G401.6 (cell line): Measurements from ENCODE around the gene RIPK4.

Source experiments
- FAIRE-seq: peaks from 2 replicates; lab custom pipeline; 2012; peaks lifted over from hg19 to GRCh38; lab: Jason Lieb, UNC

RIPK4 gene

DNA sequence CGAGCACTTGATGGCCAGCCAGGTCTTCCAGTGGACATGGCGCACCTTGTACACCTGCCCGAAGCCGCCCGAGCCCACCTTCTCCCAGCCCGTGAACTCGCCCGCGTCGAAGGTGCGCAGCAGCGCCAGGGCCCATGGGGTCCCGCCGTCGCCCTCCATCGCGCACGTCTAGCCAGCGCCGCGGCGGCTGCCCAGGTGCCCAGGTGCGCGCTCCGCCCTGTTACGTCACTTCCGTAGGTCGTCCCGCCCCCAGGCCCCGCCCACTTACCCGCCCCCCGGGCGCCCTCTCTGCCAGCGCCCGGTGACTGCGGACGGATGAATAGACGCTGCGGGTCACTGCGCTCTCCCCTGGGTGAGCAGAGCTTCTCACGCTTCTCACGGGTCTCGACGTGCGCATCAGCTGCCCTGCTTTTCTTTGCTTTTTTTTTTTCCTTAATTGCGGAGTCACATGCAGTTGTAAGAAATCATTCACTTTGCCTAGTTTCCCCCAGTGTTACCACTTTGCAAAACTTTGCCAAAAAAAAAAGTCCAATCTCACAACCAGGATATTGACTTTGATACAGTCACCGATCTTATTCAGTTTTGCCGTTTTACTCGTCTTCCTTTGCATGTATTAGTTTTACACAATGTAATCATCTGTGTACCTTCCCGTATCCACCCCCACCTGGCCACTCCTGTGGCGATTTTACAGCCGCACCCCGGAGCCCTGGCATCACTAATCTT, at the start of gene RIPK4:
Gene RIPK4 (minus strand): TSS at position 170 of the 723 bp plus-strand sequence. CDS start 11 bp downstream, at position 159.
- FAIRE-seq = no peak

DNA sequence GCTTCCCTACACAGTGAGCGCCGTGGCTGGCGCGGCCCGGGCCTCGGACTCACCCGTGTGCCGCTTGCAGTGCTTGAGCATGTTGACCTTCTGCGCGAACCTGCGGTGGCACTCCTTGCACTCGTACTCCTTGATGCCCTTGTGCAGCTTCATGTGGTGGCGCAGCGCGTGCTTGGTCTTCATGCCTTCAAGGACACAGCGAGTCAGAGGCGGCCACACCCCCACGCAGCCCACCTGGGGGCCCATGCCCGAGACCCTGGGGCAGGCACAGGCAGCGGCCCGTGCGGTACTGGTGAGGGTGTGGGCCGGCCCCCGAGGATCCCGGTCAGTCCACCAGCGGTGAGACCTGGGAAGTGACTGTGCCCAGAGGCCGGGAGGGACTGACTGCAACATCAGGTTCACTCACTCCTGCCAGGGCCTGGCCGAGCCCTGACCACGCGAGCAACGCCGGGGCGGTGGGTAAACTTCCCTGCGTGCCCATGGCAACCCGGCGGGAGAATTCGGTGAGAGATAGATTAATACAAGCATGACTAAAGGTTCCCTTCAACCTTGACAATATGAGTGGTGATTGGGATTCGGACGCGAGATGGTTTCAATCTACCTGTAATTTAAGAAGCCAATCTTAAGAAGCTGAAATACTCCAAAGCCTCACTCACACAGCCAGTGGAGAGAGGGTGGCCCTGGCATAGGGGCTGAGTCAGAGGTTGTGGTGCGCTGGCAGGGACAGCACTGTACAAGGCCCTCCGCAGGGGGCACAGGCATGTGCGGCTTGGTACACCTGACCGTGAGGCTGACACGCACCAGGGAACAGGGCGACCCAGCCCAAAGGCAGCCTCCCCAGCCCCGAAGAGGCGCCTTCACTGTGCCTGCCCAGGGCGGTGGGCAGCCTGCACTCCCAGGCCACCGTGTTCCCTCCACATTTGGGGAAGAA, 49.1 kb upstream of the RIPK4 start:
- no peak for FAIRE-seq

DNA sequence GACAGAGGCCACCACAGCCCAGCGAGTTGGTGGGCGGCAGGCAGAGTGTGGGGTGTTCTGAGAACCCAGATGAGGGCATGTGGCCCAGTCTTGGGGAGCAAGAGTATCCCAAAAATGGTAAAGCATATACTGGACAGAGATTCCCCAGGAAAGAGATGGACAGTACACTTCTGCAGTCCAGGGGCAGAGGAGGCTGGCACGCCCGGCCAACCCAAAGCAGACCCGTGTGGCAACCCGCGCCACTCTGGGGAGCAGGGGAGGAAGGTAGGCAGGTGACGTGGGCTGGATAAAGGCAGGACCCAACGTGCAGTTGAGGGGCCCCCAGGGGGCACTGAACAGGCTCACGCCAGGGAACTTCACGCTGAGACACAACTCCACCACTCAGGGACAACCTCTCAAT, 46.4 kb upstream of the RIPK4 start:
- no peak for FAIRE-seq

DNA sequence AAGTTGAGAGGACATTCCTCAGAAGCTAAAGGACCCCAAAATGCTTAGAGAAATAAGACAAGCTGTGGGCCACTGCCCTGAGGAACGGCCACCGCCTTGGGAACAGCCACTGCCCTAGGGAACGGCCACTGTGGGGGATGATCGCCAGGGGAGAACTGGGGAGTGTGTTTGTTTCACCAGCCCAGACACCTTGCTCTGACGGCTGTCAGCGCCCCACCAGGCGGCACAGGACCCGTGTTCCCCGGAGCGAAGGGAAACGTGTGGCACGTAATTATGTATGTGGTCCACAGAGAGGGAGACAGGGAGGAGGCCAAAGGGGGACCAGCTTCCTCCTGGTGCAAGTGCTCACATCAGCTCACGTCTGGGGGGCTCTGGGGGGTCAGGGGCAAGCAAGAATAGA, 45.8 kb upstream of the RIPK4 start:
- FAIRE-seq = no peak

DNA sequence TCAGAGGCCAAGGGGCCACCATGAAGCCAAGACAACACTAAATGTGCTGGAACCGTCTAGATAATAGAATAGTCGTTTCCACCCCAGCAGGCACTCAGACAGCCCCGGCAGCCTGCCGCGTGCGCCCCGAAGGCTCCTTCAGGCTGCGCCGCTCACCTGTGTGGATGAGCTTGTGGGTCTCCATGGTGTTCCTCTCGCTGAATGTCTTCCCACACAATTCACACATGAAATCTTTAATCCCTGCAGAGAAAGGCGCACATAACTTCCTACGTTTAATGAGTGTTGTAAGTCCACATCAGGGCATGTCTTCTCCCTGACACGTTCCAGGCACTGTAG, 43.7 kb upstream of the RIPK4 start:
- FAIRE-seq = no peak

DNA sequence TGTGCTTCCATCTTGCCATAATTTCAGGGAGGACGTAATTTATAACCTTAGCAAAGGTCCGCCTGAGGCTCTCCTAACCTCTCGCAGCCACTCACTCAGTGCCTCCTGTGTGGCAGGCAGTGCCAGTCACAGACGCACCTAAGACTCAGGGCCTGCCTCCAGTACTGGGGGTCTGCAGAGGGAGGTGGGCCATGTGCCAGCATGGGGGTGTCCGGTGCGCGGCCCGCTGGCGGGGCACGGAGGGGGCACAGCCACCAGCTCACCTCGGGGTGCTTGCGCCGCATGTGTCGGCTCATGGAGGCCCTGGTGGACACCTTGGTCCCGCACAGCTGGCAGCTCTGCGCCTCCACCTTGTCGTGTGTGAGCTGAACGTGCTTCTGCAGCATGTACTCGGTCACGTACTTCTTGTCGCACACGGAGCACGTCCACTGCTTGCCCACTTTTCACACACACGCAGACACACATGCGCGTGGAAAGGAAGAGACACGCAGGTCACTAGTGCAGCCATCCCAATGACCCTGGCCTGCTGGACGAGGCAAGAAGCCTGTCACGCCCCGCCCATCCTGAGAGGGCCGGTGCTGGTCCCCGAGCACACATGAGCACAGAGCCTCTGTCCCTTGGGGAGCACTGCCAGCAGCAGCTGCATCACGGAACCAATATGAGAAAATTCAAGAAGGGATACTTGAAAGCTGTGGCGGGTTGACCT, 43.2 kb upstream of the RIPK4 start:
- no peak for FAIRE-seq

DNA sequence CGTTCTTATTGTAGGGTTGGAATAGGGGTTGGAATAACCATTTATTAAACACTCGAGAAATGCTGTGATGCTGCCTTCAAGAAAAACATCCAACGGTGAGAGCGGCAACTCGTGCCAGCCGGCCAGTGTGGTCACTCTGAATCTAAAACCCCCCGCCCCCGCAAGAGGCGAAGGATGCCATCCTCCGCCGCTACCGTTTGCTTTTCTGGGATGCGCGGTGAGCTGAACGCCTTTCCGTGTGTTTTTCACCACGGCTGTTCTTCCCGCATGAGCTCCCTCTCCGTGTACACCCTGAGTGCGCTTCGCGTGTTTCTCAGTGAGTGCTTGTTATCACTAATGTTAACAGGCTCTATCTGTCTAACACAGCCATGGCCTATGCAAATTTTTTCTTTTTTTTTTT, 42.0 kb upstream of the RIPK4 start:
- no peak for FAIRE-seq

DNA sequence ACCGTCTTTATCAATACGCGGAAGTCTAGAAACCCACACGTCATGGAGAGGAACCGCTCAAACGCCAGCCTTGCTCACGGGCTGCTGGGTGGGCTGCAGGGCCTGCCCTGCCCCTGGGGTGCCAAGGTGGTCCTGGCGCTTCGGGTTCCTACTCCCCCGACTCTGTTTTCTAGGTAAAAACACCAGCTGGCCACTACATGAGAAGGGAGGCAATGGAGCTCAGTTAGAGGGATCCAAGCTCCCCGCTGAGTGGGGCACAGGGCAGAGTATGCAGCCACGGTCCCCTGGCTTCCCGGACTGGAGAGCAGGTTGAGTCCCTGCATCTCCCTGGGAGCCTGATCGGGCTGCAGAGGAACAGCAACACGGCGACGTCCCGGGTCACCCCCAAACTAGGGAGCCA, 41.2 kb upstream of the RIPK4 start:
- FAIRE-seq = no peak

DNA sequence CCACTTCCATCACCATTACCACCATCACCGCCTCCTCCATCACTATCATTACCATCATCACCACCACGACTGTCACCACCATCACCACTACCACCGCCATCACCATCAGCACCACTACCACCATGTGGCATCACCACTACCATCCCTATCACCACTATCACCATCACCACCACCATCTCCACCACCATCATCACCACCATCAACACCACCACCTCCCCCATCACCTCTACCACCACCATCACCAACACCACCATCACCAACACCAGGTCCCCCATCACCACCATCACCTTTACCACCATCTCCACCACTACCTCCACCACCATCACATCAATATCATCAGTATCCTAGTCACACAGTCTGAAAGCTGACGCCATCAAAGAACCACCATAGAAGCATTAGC, 39.9 kb upstream of the RIPK4 start:
- FAIRE-seq = no peak

DNA sequence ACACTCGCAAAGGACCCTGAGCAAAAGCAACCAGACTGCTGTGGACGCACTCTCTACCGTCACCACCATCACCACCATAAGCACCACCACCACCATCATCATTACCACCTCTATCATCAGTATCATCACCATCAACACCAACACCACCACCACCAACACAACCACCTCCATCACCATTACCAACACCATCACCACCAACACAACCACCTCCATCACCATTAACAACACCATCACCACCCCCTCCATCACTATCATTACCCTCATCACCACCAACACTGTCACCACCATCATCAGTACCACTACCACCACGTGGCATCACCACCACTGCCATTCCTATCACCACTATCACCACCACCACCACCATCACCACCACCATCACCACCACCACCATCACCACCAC, 38.8 kb upstream of the RIPK4 start:
- no peak for FAIRE-seq

DNA sequence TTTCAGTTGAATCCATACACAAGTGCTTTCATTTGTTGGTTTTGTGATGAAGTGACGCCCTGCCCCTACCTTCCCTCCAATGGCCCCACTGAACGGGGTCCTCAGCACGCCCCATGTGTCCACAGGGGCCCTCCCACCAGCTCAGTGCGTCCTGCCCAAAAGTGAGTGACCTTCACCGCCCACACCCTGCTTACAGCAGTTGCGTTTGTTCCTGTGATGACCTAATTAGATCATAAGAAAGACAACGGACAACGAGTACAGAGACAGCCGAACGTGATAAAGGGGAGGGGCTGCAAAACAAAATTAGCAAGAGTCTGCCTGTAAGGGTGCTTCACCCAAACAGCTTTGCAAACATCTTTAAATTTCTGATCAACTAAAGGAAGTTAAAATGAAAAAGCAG, 38.2 kb upstream of the RIPK4 start:
- FAIRE-seq = no peak

DNA sequence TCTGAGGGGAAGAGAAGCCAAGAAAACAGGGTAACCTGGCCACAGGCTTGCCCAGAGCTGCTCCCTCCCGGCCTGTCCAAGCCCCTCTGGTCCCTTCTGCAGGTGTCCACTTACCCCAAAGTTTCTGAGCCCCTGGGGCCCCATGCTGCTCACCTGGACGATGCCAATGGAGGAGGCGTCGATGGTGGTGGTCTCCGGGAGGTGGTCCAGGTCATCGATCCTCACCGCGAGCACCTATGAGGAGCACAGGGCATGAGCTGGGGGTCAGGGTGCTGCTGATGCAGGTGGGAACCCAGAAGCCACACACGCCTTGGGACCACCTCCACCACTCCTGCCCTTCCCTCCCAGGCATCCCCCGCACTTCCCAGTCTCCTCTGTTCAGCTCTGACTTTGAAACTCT, 37.5 kb upstream of the RIPK4 start:
- FAIRE-seq = no peak

DNA sequence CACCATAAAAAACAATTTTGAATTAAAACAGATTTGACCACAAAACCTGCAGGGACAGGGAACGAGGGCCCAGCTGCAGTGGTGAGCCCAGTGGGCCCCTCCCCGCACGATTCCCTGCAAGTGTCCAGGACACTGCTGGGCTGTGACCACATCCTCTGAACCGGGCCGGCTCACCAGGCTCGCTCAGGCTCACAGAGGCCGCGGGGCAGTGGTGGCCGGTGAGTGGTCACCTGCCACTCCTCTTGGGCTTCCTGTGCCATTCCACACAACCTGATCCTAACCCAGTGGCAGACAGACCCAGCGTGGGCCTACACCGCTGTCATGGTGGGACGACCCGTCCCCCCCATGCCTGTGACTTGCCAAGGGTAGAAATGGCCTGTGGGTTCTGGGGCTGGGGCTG, 36.5 kb upstream of the RIPK4 start:
- FAIRE-seq = no peak

DNA sequence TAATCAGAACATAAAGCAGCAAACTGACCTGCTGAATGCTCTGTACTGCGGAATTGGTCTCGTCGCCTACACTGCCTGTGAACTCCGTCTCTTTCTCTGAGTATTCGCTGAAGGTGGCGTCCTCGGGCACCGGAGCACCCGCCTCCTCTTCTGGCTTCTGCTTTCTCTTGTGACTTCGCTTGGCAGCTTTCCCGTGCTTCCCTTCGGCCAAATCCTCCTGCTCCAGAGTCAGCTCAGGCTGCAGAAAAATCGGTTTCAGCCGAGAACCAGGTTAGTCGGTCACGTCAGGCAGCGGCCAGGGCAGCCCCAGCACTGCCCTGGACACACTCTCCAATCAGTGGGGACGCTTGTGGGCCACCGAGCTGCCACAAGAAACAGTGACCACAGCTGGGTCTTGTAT, 35.8 kb upstream of the RIPK4 start:
- no peak for FAIRE-seq

DNA sequence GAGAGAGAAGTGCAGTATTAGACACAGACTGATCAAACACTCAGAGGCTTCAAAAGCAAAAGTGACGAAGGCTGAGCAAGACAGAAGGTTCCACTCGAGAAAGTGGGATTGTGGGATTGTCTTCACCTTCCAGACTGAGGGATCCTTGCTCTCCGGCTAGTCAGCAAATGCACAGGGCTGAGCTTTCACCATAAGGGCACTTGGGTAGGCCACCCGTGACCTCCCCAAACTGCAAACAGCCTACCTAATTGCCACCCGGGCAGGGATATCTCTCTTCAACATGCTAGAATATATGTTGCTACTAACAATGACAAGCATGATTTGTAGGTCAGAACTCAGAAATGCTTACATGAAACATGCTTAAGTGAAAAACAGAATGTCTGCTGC, 35.3 kb upstream of the RIPK4 start:
- FAIRE-seq = no peak

DNA sequence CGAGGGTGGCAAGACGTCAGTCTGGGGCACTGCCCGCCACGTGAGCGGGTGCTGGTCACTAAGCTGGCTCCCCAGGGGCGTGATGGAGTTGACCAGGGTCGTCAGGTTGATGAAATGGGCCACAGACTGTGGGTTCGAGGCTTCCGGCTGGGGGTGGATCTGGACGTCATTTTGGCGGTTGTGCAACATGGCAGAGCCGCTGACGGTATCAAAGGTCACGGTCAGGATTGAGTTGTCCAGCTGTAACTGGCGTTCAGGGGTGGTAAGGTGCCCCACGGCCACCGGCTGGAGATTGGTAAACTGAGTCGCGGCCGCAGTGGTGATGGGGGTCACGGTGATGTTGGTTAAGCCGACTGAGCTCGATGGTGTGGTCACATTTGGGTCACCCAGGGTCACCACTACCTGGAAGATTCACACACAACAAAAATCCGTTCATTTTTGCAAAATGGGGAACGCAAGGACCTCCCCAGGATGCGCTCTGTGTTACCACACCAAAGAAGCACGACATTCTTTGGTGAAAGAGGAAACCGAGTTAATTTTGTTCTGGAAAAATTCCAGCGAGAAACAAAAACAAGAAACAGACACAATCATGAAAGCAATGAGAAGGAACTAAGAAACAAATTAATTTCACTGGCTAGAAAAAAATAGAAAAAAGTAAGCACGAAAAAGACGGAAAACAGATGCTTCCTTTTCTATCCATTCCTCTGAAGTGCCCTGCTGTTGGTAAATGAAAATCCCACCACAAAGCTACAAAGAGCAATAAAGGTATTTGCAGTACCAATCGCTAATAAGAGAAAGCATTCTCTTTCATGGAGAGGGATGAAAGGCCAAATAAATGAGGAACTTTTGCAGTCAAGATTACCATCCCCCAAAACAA, 34.7 kb upstream of the RIPK4 start:
- FAIRE-seq = no peak

DNA sequence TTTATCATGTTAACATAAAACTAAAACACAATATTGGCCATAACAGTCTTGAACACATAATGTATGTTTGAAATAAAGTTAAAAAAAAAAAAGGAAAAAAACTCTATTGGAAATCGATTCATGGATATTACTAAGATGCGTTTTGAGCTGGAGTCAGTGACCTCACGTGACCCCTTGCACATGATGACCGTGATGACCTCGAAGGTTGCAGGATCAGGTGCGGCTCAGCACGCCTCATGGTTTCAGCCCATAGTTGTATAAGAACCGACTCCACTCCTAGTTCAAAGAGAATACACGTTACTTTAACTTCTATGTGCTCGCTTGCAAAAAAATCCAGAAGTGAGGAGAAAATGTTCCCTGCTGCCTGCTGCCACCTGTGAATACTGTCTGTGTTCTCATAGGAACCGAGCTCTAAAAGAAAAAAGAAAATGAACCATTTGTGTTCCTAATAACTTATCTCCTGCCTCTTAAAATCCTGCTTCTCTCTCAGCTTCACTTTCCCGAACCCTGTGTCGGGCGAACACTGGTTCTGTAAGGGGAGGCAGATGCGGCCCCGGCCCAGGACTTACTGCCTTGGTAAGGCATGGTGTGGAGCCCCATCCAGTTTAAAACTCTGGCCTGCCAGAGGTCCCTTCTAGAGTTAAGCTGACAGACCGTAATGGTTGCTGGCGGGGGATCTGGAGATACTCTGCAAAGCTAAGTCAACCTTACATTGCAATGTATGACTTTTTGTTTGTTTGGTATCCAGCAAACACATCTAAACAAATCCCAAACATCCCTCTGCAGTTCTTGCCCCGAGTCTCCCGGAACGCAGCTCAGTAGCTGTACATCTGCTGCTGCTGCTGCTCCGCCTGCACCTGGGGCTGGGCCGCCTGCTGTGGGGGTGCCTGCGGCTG, 33.8 kb upstream of the RIPK4 start:
- no peak for FAIRE-seq

DNA sequence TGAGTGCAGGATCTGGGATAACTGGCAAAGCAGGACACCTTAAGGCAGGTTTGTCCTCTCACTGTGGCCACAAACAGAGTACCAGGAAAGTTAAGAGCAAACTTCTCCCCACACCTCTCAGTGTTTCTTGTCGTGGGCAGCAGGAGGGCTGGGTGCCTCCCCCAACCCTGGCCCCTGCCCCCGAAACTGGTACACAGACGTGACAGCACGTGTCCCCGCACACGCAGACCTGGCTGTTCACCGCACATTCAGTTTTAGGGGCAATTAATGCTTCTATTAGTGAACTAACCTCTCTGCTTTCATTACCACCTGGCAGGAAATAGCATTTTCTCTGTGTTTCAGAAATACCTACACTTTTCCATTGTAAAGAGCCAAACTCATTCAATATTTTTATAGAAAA, 32.9 kb upstream of the RIPK4 start:
- no peak for FAIRE-seq

DNA sequence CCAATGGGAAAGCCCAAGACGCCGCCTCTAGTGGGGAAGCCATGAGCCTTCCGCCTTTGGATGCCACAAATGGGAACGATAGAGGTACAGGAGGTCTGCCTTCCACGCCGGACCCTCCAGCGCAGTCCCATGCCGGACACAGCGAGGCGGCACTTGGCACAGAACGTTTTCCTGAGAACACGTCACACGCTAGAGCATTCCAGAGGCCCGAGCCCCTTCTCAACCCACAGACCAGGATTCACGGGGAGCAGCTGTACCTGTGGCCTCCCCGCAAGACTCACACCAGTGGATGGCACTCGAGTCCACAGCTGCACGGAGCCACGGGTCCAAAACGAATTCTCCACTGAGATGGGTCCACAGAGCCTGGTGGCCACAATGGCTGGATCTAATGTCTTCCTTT, 31.5 kb upstream of the RIPK4 start:
- FAIRE-seq = no peak

DNA sequence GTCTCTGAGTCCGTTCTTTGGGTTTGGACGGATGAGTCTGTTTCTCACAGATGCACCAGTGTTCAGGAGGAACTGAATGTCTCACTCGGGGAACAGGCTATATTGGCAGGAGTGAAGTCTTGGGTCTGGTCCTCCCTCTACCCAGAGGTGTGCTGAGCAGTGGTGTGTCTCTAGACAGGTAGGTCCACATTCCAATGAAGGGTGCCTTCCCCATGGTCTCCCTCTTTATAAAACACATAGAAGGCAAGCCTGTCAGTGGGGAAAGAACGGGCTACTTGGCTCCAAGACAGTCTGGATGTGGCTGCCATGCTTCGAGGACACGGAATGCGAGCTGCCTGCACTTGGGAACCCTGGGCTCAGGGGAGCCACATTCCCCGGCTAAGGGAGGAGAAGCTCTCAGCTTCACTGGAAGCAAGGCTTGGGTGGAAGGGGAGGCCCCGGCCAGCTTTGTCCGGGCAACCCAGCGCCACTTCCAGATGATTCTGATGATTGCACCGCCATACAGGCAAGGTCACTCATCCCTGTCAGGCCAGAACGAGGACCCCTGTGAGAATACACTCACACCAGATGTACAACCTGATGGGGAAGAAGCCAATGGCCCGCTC, 29.7 kb upstream of the RIPK4 start:
- FAIRE-seq = no peak

DNA sequence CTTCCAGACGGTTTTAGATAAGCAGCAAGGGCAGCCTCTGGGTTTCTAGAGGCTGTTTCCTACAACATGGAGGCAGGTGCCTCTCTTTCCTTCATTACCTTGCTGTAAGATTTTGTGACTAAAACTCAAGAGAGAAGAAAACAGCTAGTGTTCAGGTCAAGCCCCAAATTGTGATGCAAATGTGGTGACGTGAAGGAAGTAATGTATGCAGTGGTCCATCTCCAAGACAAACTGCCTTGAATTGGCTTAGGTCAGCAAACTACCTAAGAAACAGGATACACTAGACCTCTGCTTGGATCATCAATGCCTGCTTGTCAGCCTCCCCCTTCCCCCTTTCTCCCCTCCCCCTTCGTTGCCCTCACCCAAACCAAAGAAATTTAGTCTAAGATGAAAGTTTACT, 28.9 kb upstream of the RIPK4 start:
- no peak for FAIRE-seq
